HG03103 (cell line): ENCODE results near the gene HOXB2.
"Not testable (repeated sequence)": the region's sequence is repeated elsewhere in the genome, so short reads cannot be mapped to it uniquely, and the experiment has no call there.

Experiments
- ATAC-seq: cut with Tn5 transposase; IDR thresholded peaks from one replicate; pipeline ENCODE4 v1.9.1; 2021; ENCODE audit warnings: low read depth; ENCODE audit not compliant: unreplicated experiment

HOXB2 gene

GRCh38 chr17:48523010-48523409 lies 21.9 kb downstream of the HOXB2 start:
- ATAC-seq, result no peak

- no peak for ATAC-seq
Measured at GRCh38 chr17:48522031-48522653, 22.8 kb downstream of the HOXB2 start.

GRCh38 chr17:48520631-48521079 lies 24.3 kb downstream of the HOXB2 start:
- ATAC-seq, result no peak

DNA sequence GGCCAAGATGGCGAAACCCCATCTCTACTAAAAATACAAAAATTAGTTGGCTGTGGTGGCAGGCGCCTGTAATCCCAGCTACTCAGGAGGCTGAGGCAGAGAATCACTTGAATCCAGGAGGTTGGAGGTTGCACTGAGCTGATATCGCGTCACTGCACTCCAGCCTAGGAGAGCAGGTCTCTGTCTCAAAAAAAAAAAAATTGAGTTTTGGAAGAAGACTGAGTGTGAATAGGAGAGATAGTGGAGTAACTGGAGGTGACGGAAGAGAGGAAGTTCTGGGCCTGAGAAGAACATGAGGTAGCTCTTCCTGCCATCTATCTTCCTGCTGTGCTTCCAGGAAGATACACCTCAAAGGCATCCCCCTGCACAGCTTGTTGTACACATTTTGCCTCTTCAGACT lies 25.5 kb downstream of the HOXB2 start:
- ATAC-seq, result no peak

DNA sequence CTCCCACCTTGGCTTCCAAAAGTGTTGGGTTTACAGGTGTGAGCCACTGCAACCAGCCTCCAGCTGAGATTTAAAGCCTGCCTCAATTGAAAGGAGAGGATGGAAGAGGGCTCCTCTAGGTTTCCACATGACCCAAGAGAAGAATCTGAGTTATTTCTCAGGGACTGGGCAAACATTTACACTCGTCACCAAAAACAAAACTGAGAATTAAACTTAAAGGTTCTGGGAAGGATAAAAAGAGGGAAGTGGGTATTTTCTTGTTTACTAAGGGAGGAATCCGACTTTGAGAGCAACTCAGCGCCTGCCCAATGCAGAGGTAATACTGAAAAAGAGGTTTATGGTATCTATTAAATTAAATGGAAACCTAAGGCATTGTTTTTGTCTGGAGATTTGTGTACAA lies 27.4 kb downstream of the HOXB2 start:
- ATAC-seq, result no peak

DNA sequence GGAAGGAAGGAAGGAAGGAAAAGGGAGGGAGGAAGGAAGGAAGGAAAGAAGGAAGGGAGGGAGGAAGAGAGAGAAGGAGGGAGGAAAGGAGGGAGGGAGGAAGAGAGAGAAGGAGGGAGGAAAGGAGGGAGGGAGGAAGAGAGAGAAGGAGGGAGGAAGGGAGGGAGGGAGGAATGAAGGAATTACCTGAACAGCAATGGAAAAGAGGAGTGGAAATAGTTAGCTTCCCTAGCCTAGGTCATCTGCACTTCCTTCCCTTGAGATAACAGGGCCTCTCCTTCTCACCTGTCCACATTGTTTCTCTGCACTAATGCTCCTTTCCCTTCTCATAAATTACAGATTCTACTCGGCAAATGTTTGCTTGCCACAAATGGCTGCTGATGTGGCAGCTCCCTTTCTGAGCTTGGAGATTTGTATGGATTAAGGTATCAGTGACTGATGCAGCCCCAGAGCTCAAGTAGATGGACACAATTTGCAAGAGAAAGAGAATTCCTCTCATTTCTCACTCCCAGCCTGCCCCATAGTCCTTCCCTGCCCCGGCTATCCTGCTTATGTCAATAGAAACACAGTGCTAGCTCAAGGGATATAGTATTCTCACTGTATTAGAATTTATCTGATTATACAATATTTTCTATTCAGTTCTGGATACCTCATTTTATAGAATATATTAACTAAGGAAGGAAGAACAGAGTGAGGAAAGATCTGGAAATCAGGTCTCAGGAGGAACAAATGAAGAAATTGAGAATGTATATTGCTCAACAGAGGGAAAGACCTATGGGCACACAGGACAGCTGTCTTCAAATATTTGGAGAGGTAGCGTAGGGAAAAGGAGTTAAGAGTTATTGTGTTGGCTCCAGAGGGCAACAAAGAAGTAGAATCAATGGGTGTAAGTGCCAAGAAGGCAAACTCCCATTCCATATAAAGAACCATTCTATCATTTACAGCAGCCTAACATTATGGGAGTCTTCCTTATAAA lies 28.7 kb downstream of the HOXB2 start:
- no peak for ATAC-seq

DNA sequence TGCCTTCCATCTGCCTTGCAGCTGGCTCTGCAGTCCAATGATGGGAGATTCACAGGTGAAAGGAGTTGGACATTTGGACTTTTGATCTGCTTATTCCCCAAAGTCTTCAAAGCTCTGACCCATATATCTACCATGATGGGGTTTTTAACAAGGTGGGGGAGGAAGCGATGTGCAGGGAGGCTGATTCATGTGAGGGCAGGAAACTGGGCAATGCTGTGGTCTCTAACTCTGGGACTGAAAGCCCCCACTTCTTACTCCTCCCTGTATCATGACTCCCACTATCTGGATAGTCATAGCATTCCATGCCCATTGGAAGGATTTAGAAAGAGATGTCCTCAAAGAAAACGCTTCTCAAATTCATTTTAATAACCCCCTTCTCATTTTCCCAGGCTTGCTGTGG lies 30.4 kb downstream of the HOXB2 start:
- ATAC-seq, result no peak

DNA sequence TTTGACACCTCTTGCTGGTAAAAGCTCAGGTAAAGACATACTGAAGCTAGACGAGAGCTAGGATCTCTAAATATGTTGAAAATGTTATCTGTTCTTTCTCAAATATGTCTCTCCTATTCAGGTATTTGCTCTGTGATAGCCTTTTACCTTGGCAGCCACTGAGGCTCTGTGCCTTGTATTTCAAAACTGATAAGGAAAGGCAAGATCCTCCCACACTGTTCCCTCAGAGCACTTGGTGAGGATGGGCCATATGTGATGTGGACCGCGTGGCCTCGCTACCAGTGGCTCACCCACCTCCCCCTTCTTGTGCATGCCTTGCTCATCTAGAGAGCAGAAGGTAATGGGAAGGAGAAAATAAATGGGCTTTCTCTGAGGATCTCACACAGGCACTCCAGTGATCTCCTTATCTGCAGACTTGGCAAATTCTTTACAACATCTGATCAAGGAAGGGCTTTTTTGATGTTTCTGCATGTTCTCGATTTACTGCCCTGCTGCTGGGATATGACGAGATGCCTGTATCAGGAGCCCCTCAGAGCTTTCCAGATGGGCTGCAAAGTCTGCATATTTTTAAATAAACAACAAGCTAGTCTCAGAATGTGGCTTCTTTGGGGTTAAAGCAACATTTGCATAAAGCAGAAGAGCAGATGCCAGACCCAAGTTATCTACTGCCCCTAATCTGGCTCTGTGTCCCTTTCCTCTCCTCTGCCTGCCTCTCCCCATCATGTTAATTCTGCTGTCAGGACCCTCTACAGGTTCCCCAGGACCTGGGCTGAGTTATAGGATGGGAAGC lies 31.0 kb downstream of the HOXB2 start:
- no peak for ATAC-seq

DNA sequence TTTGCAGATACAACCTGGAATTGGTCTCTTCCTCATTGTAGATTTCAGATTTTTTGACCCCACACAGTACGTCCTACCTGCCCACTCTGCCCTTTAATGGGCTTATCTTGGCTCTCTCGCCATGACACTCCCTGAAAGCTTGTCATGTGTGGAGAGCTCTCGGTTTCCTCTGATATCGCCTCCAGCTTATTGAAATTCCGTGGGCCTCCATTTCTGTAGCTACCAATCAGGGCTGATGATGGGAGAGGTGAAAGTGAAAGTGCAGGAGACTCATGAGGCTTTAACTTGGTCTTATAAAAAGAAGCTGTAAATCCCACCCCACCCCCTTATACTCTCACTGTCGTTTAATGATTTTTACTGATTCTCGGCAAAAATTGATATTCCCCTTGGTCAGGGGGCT lies 31.8 kb downstream of the HOXB2 start:
- no peak for ATAC-seq

- no peak for ATAC-seq
Measured at GRCh38 chr17:48510761-48511604, 33.9 kb downstream of the HOXB2 start.

- no peak for ATAC-seq
Measured at GRCh38 chr17:48510381-48510760, 34.5 kb downstream of the HOXB2 start.

- ATAC-seq, result not testable (repeated sequence)
Measured at GRCh38 chr17:48509708-48510107, 35.2 kb downstream of the HOXB2 start.

GRCh38 chr17:48506246-48506645 lies 38.7 kb downstream of the HOXB2 start:
- ATAC-seq, result no peak

- peak; percentile 86 for ATAC-seq
Measured at GRCh38 chr17:48505788-48506187, 39.1 kb downstream of the HOXB2 start.

GRCh38 chr17:48504953-48505352 lies 40.0 kb downstream of the HOXB2 start:
- no peak for ATAC-seq

DNA sequence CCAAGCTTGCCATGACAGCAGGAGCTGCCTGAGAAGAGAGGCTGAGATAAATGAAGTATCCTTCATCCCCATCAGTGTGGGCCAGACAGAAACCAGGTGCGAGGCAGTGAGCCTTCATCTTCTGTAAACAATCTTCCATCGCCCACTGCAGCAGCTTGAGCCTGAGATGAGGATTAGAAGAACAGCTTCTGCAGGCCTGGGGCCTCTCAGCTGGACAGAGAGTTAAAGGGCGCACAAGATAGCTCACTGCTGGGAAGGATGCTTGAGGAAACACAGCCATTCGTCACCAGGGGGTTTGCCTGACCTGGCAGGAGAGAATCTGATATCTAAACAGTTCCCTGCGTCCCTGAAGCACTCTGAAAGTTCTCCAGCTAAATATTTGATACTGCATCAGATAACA lies 41.2 kb downstream of the HOXB2 start:
- no peak for ATAC-seq

GRCh38 chr17:48502901-48503300 lies 42.0 kb downstream of the HOXB2 start:
- no peak for ATAC-seq

DNA sequence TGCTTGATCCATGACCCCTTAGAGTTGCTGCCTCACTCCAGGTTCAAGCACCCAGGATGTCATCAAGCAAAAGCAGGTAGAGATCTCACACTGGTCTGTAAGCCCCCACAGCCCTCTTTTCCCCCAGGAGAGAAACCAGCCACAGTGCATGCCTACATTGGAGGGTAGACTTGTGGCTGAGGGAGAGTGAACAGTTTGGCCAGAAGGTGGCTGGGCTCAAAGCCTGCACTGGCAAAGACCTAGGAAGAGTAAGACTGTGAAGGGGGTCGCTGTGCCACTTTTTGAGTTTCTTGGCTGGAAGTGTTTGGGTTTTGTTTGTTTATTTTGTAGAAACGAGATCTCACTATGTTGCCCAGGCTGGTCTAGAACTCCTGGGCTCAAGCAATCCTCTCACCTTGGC lies 42.6 kb downstream of the HOXB2 start:
- ATAC-seq, result no peak

DNA sequence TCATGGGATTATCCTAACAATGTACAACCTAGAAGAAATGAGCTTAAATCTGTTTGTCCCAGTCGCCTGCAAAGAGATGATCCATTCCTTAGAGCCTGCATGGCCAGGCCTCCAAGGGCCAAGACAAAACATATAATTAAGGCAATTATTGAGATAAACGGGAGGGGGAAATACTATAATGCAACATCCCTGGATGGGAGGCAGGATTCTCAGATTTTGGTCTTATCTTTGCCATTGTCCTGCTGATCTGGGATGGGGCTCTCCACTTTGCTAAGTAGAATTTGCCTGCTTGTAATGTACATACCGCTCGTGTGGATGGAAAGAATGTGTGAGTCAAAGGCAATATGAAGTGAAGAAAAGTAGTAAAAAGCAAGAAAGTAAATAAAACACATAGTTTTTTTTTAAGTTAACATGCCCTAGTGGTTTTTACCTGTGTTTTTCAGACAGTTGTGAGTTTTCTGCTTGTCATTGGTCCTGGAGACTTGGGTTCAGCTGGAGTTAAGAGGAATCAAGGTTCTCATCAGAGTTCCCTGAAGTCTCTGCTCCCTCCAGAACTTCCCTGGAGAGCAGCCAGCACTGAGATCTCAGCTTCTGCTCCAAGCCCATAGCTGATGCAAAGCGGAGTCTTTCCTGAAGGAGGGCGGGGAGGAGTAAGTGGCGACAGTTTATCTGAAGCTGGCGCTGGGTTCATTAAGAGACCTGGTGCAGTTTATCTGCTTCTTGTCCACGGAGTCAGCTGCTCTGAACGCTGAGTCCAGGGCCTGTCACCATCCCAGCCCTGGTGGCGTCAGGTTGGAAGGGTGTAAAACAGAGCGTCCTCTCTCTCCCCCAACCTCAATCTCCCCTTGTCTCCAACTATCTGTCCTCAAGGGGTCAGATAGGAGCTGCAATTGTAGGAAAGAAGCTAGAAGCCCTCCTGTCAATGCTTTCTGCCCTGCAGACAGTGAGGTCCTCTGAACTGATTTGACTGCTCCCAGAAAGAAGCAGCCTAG lies 44.2 kb downstream of the HOXB2 start:
- no peak for ATAC-seq
